OCI-LY7 (cell line): ENCODE results near the gene SIRT6. TPM values are rescaled to one million over a fixed set of nuclear protein-coding genes. Genes with fewer than 3 reads are reported as not detected.
"Not testable (repeated sequence)": the region's sequence is repeated elsewhere in the genome, so short reads cannot be mapped to it uniquely, and the experiment has no call there.

Experiments used
- BruUV-seq: library from RNA; stranded (reverse); fragments of 400-500 nt; replicated peaks from 2 replicates; lab custom pipeline; 2021; lab: Mats Ljungman, UMichigan
- CTCF ChIA-PET: fragments of 300-600 bp; sonication (Branson Sonifier 250); formaldehyde crosslinking; loops from one replicate; lab custom pipeline; 2022; ENCODE audit warnings: antibody characterized with exemption; ENCODE audit not compliant: unreplicated experiment; lab: Charles Lee
- POLR2A ChIA-PET: fragments of 300-600 bp; sonication (Branson Sonifier 250); formaldehyde crosslinking; loops from one replicate; lab custom pipeline; 2022; ENCODE audit warnings: antibody characterized with exemption; lab: Charles Lee
- DNase-seq: peaks from one replicate; pipeline ENCODE4 v3.0.0-alpha.2; 2015; ENCODE audit warnings: low spot score
- H2AFZ ChIP-seq: fragments of 200-600 bp; sonication (generic), shearing (Covaris generic); 2 replicates; pipeline ENCODE4 v1.6.1; 2014; ENCODE audit warnings: mild to moderate bottlenecking, antibody characterized with exemption, low read length, moderate library complexity
- H3K27ac ChIP-seq: fragments of 200-600 bp; sonication (generic); 2 replicates; pipeline ENCODE4 v1.5.1; 2014; ENCODE audit warnings: mixed run types, low read depth, mild to moderate bottlenecking, moderate library complexity, low read length, inconsistent platforms; ENCODE audit not compliant: poor library complexity, severe bottlenecking
- H3K36me3 ChIP-seq: fragments of 200-600 bp; sonication (generic); 2 replicates; pipeline ENCODE4 v1.6.1; 2014; ENCODE audit warnings: mild to moderate bottlenecking, antibody characterized with exemption, low read length, moderate library complexity, mixed read lengths; ENCODE audit not compliant: insufficient read depth
- H3K4me1 ChIP-seq: fragments of 200-600 bp; sonication (generic); 2 replicates; pipeline ENCODE4 v1.5.1; 2014; ENCODE audit warnings: mild to moderate bottlenecking, low read length; ENCODE audit not compliant: insufficient read depth, poor library complexity, severe bottlenecking
- H3K4me2 ChIP-seq: fragments of 200-600 bp; sonication (generic); 2 replicates; pipeline ENCODE4 v1.6.1; 2014; ENCODE audit warnings: mild to moderate bottlenecking, low read length
- H3K4me3 ChIP-seq: fragments of 200-600 bp; sonication (generic); 2 replicates; pipeline ENCODE4 v1.5.1; 2014; ENCODE audit warnings: mild to moderate bottlenecking, low read depth, low read length; ENCODE audit not compliant: poor library complexity, severe bottlenecking
- H3K79me2 ChIP-seq: fragments of 200-600 bp; sonication (generic); 2 replicates; pipeline ENCODE4 v1.6.1; 2016; ENCODE audit warnings: low read depth, mild to moderate bottlenecking, low read length, moderate library complexity, mixed read lengths; ENCODE audit not compliant: insufficient read depth
- H3K9me2 ChIP-seq: fragments of 200-600 bp; sonication (generic); 2 replicates; pipeline ENCODE4 v1.6.1; 2016; ENCODE audit warnings: mild to moderate bottlenecking, low read length, mixed read lengths; ENCODE audit not compliant: insufficient read depth
- H3K9me3 ChIP-seq: fragments of 200-600 bp; sonication (generic); 2 replicates; pipeline ENCODE4 v1.6.1; 2014; ENCODE audit warnings: mild to moderate bottlenecking, mixed run types, low read length, mixed read lengths
- H4K20me1 ChIP-seq: fragments of 200-600 bp; sonication (generic); 2 replicates; pipeline ENCODE4 v1.6.1; 2014; ENCODE audit warnings: mild to moderate bottlenecking, antibody characterized with exemption, low read length, moderate library complexity, mixed read lengths; ENCODE audit not compliant: insufficient read depth
- CTCF ChIP-seq: fragments of 200-600 bp; sonication (generic); conservative IDR thresholded peaks from 2 replicates; pipeline ENCODE4 v1.5.1; 2014; ENCODE audit warnings: mild to moderate bottlenecking, antibody characterized with exemption, low read length, moderate library complexity, mixed read lengths
- EZH2phosphoT487 ChIP-seq: fragments of 200-600 bp; sonication (generic); IDR thresholded peaks from 2 replicates; pipeline ENCODE4 v1.6.1; 2018; ENCODE audit warnings: low read depth, borderline replicate concordance, mild to moderate bottlenecking, mixed run types, antibody characterized with exemption, low read length, moderate library complexity, mixed read lengths
- intact Hi-C: fragments of 100-400 bp; cut with micrococcal nuclease; formaldehyde crosslinking; loops from one replicate; pipeline ENCODE4 v1.10.0; 2022; ENCODE audit not compliant: unreplicated experiment
- total RNA-seq, 2 experiments: library from RNA; depleted of rRNA in 1 of 2; stranded (reverse); fragments of >200 nt in 1 of 2; shearing (Covaris generic) in 1 of 2; gene quantifications; 2 replicates each; pipeline ENCODE4 v1.2.3, GENCODE V29; 2014 to 2022

Gene SIRT6
- total RNA-seq, 2 experiments from 2014 or later: 31.7 to 46.2 TPM

DNA sequence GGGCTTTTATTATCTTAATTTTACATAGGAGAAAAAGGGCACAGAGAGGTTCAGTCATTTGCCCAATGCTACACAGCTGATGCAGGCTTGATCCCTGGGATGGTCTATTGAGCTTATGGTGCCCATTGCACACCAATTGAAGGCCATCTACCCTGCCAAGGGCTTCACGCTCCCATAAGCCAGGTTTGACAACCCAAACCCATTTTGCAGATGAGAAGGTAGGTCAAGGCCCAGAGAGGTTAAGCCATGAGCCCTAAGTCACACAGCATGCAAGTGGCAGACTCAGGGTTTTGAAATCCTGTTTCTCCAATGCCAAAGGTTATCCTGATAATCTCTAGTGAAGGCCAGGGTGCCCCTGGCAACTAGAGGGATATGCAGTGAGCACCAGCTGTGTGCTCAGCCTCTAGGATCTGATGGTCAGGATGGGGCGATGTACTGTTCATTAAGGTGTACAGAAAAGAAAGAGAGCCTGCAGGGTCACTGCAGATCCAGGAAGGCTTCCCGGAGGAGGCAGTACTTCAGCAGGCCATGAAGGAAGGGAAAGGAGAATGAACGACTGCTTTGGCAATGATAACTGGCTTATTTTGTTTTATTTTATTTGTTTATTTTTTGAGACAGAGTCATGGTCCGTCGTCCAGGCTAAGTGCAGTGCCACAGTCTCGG is 20.8 kb downstream of the SIRT6 start:
- Histone ChIP-seq H3K79me2 (no peaks in the 10 kb centered on the region), H3K4me3 (no peak overlapping the region), H2AFZ (no peak overlapping the region), H3K4me2 (no peak overlapping the region), H3K9me2 (no peaks in the 10 kb centered on the region), H3K9me3 (no peaks in the 10 kb centered on the region), H4K20me1 (no peaks in the 10 kb centered on the region), H3K27ac (no peak overlapping the region), H3K36me3 (no peaks in the 10 kb centered on the region), H3K4me1 (no peaks in the 10 kb centered on the region)
- ChIA-PET CTCF (no interaction called here), POLR2A (interaction anchor here (0.6 kb wide), 2 partner anchors 20 to 112 kb away, joined by 3 read pairs; no protein-coding TSS in a partner anchor)
- no peak for TF ChIP-seq EZH2phosphoT487
- no peak for TF ChIP-seq CTCF
- intact Hi-C loops: no loop called here
- BruUV-seq: no TSS peak
- no peak for DNase-seq

DNA sequence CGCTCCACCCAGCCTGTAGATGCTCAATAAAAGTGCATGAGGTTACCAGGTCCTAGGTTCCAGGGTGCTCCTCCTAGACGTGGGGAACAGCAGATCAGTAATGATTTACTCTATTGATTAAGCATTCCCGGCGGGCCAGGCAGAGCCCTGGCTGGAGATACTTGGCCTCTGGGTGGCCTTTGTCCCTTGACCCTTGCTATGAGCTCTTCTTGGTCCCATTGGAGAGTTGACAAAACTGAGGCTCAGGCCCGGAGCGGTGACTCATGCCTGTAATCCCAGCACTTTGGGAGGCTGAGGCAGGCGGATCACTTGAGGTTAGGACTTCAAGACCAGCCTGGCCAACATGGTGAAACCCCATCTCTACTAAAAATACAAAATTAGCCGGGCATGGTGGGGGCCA is 24.4 kb downstream of the SIRT6 start:
- DNase-seq, H3K4me2 ChIP-seq, H2AFZ ChIP-seq, intact Hi-C loops, H3K9me3 ChIP-seq, H3K79me2 ChIP-seq, H3K4me3 ChIP-seq, H3K9me2 ChIP-seq, H4K20me1 ChIP-seq, BruUV-seq, CTCF ChIA-PET, H3K27ac ChIP-seq, H3K4me1 ChIP-seq, POLR2A ChIA-PET, H3K36me3 ChIP-seq: not testable (repeated sequence)

GRCh38 chr19:4157164-4157563 is 25.2 kb downstream of the SIRT6 start:
- intact Hi-C loops: no loop called here
- Histone ChIP-seq H3K27ac (no peak overlapping the region), H3K4me2 (no peak overlapping the region), H3K79me2 (no peaks in the 10 kb centered on the region), H4K20me1 (no peaks in the 10 kb centered on the region), H3K36me3 (no peaks in the 10 kb centered on the region), H3K9me3 (no peaks in the 10 kb centered on the region), H3K9me2 (no peaks in the 10 kb centered on the region), H3K4me3 (no peak overlapping the region), H3K4me1 (no peaks in the 10 kb centered on the region), H2AFZ (no peak overlapping the region)
- CTCF ChIA-PET: no interaction called here
- TF ChIP-seq EZH2phosphoT487: no peak
- TF ChIP-seq CTCF: no peak
- POLR2A ChIA-PET: no interaction called here
- DNase-seq: no peak
- BruUV-seq: no TSS peak
